K562 (cell line): ENCODE data around the gene NXF2B. TPM values are rescaled to one million over a fixed set of nuclear protein-coding genes. Genes with fewer than 3 reads are reported as not detected.
A peak's percentile ranks its signal among the peaks of the same experiment; 100 is the strongest.

Source experiments
- ATAC-seq: fragments of 200-7000 bp; cut with Tn5 transposase; 3 replicates; pipeline ENCODE4 v1.9.1; 2020; ENCODE audit warnings: moderate library complexity
- BruUV-seq: library from RNA; stranded (reverse); fragments of 400-500 nt; replicated peaks from 2 replicates; lab custom pipeline; 2021; lab: Mats Ljungman, UMichigan
- CTCF ChIA-PET: fragments of 300-600 bp; formaldehyde crosslinking; extraction: SDS; loops from one replicate; lab custom pipeline; 2021; ENCODE audit warnings: low intra/inter-chr PET ratio; lab: Yijun Ruan, JAX
- POLR2A ChIA-PET: fragments of 300-600, 350-650 bp; sonication (Branson Sonifier 250); formaldehyde crosslinking; extraction: SDS; loops from one replicate; lab custom pipeline; 2021; ENCODE audit warnings: antibody characterized with exemption, inconsistent platforms; lab: Yijun Ruan, JAX
- DNase-seq, 4 experiments: peaks; one replicate each; pipeline versions ENCODE4 v3.0.0 to v3.0.0-alpha.2; 2011 to 2018; ENCODE audit warnings: low spot score in 3 of 4, mixed read lengths in 3 of 4; ENCODE audit errors: extremely low read depth in 1 of 4
- FAIRE-seq: peaks from 2 replicates; lab custom pipeline; 2011; peaks lifted over from hg19 to GRCh38; lab: Jason Lieb, UNC
- H2AFZ ChIP-seq: 2 replicates; pipeline ENCODE4 v1.6.0; 2011; ENCODE audit warnings: low read depth, low read length, control low read depth, inconsistent platforms
- H3K27ac ChIP-seq: fragments of 200-600 bp; 3 replicates; pipeline ENCODE4 v1.8.0; 2011; ENCODE audit warnings: low read depth, mild to moderate bottlenecking, control low read depth, inconsistent platforms, low read length, moderate library complexity, mixed read lengths; ENCODE audit errors: extremely low read depth
- H3K27me3 ChIP-seq, 2 experiments: fragments of 300-600 bp in 1 of 2; 2 replicates in 1 of 2; 3 replicates in 1 of 2; pipeline versions ENCODE4 v1.6.0 to v1.8.0; 2011; ENCODE audit warnings: inconsistent platforms in 2 of 2, low read length in 2 of 2, mild to moderate bottlenecking in 1 of 2, mixed read lengths in 1 of 2, moderate library complexity in 1 of 2; ENCODE audit not compliant: control insufficient read depth in 2 of 2, insufficient read depth in 2 of 2
- H3K36me3 ChIP-seq: fragments of 300-600 bp; 3 replicates; pipeline ENCODE4 v1.8.0; 2011; ENCODE audit warnings: mild to moderate bottlenecking, low read length, inconsistent platforms; ENCODE audit not compliant: control insufficient read depth, insufficient read depth
- H3K4me1 ChIP-seq, 2 experiments: fragments of 200-600 bp in 1 of 2; replicated peaks in 1 of 2; 2 replicates in 1 of 2; 3 replicates in 1 of 2; pipeline versions ENCODE4 v1.5.1 to v1.8.0; 2011; ENCODE audit warnings: inconsistent platforms in 2 of 2, low read length in 2 of 2, mild to moderate bottlenecking in 1 of 2, mixed read lengths in 1 of 2, moderate library complexity in 1 of 2; ENCODE audit not compliant: control insufficient read depth in 2 of 2, insufficient read depth in 2 of 2
- H3K4me2 ChIP-seq: 2 replicates; pipeline ENCODE4 v1.6.1; 2011; ENCODE audit warnings: low read length, control low read depth, inconsistent platforms, mixed read lengths; ENCODE audit not compliant: insufficient read depth
- H3K4me3 ChIP-seq: fragments of 200-600 bp; sonication (generic), shearing (Covaris generic); 2 replicates; pipeline ENCODE4 v1.5.1; 2016; ENCODE audit warnings: control low read depth, inconsistent platforms
- H3K79me2 ChIP-seq: fragments of 200-600 bp; 3 replicates; pipeline ENCODE4 v1.8.0; 2011; ENCODE audit warnings: low read length, inconsistent platforms; ENCODE audit not compliant: control insufficient read depth, insufficient read depth
- H3K9ac ChIP-seq, 2 experiments: 2 replicates each; pipeline versions ENCODE4 v1.6.0 to v1.6.1; 2011; ENCODE audit warnings: low read depth in 2 of 2, low read length in 2 of 2, control low read depth in 1 of 2, inconsistent platforms in 1 of 2, mild to moderate bottlenecking in 1 of 2, mixed read lengths in 1 of 2; ENCODE audit not compliant: insufficient read depth in 1 of 2
- H3K9me1 ChIP-seq: one replicate; pipeline ENCODE4 v1.6.0; 2011; ENCODE audit warnings: inconsistent platforms, mild to moderate bottlenecking, low read length, moderate library complexity; ENCODE audit not compliant: control insufficient read depth, insufficient read depth
- H3K9me3 ChIP-seq: replicated peaks from 2 replicates; pipeline ENCODE4 v1.5.1; 2011; ENCODE audit warnings: low read depth, low read length, inconsistent platforms; ENCODE audit not compliant: control insufficient read depth, insufficient read depth
- H4K20me1 ChIP-seq: replicated peaks from 2 replicates; pipeline ENCODE4 v1.6.1; 2011; ENCODE audit warnings: low read length, inconsistent platforms, mixed read lengths; ENCODE audit not compliant: control insufficient read depth, insufficient read depth
- PPARD ChIP-seq: fragments of 250-450 bp; sonication (Bioruptor Pico); IDR thresholded peaks from 2 replicates; pipeline ENCODE4 v1.8.0; 2022; ENCODE audit warnings: inconsistent platforms, mild to moderate bottlenecking, moderate library complexity
- RAD21 ChIP-seq, 2 experiments: fragments of 250-450 bp in 1 of 2; fragments of 450-650 bp in 1 of 2; sonication (Bioruptor Pico) in 1 of 2; formaldehyde crosslinking in 1 of 2; IDR thresholded peaks in 1 of 2; conservative IDR thresholded peaks in 1 of 2; 2 replicates each; pipeline versions ENCODE4 v1.4.0 to v1.8.0; 2020 to 2022; ENCODE audit warnings: mild to moderate bottlenecking in 2 of 2, moderate library complexity in 1 of 2
- U2AF1 ChIP-seq: fragments of 200-400 bp; formaldehyde crosslinking; optimal IDR thresholded peaks from 2 replicates; pipeline ENCODE3; 2017; ENCODE audit warnings: mild to moderate bottlenecking, low read depth, low read length, moderate library complexity
- WGBS: fragments of 100-300 bp; shearing (Covaris generic); methylation state at CpG from one replicate; pipeline ENCODE4 v1.1.6; 2016; ENCODE audit warnings: low coverage, mixed read lengths; ENCODE audit not compliant: insufficient coverage; ENCODE audit errors: missing lambda C conversion rate; 5-methylcytosine and 5-hydroxymethylcytosine counted together
- in situ Hi-C: fragments of 300-500 bp; cut with MboI; formaldehyde crosslinking; loops from 4 replicates; pipeline ENCODE4 v1.15.0; 2018; ENCODE audit warnings: inconsistent platforms, mixed read lengths
- intact Hi-C: fragments of 100-400 bp; cut with micrococcal nuclease; formaldehyde crosslinking; loops from 2 replicates; pipeline ENCODE4 v1.14.2; 2022
- polyA plus RNA-seq, 8 experiments: library from polyadenylated mRNA; depleted of rRNA in 4 of 8; stranded (reverse) in 5 of 8; unstranded in 3 of 8; fragments of >200 nt; fragmentation: Nextera tagmentation in 2 of 8; fragmentation: Illumina TruSeq in 1 of 8; extraction: Ambion mirVana in 2 of 8; extraction: Trizol in 1 of 8; gene quantifications; 2 replicates each; pipeline versions ENCODE4 v1.2.1 to v1.2.3, GENCODE V29; 2011 to 2014; ENCODE audit warnings: inconsistent platforms in 1 of 8, missing spikeins in 1 of 8
- total RNA-seq, 7 experiments: library from RNA; depleted of rRNA in 6 of 7; stranded (reverse); fragments of >200 nt in 6 of 7; fragmentation: Illumina TruSeq in 2 of 7; extraction: Trizol in 2 of 7; gene quantifications; 2 replicates each; pipeline versions ENCODE4 v1.2.1 to v1.2.3, GENCODE V29; 2011 to 2021; ENCODE audit warnings: low replicate concordance in 1 of 7
- TF ChIP-seq, protein P1 (sequence below), 3 experiments: IDR thresholded peaks in 2 of 3; conservative IDR thresholded peaks in 1 of 3; 2 replicates each; pipeline ENCODE4 v1.5.1; 2011 to 2012; ENCODE audit warnings: low read length in 3 of 3, mild to moderate bottlenecking in 3 of 3, control low read depth in 2 of 3, improper control_type of control experiment in 1 of 3, inconsistent platforms in 1 of 3, low read depth in 1 of 3, mixed read lengths in 1 of 3, moderate library complexity in 1 of 3; ENCODE audit not compliant: insufficient read depth in 2 of 3

NXF2B gene
- total and polyA plus RNA-seq, 9 of the 15 experiments (the other 6 are each of a cell fraction or from before 2014, with no cell fraction given) = 0.91 to 16.1 (median 5.8) TPM

DNA sequence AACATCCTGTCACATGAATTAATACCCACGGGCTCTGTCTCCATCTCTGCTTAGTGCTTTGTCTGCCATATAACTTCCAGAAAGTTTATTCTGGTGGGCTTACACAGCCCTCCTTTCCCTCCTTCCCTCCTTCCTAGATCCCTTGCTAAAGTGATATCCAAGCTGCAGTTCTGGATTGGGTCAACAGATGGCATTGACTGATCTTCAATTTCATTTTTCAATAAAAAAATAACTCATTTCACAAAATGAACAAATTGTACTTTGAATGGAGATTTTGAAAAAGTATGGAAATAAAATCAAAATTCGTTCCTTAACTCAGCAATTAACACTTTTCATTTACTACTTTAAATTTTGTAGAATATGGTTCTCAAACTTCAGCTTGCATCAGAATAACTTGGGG lies 97.9 kb downstream of the NXF2B start:
- FAIRE-seq (no peak), ATAC-seq (no peak), DNase-seq (no peak)
- Histone ChIP-seq H3K4me2 (no peak overlapping the region), H3K9me3 (no peaks in the 10 kb centered on the region), H3K4me3 (no peak overlapping the region), H3K9me1 (no peaks in the 10 kb centered on the region), H3K4me1 (no peaks in the 10 kb centered on the region), H3K27ac (no peak overlapping the region), H4K20me1 (no peaks in the 10 kb centered on the region), H3K36me3 (no peaks in the 10 kb centered on the region), H3K79me2 (no peaks in the 10 kb centered on the region), H2AFZ (no peak overlapping the region), H3K9ac (no peak overlapping the region), H3K27me3 (no peaks in the 10 kb centered on the region)
- no peak for TF ChIP-seq U2AF1
- no peak for TF ChIP-seq PPARD
- TF ChIP-seq, protein P1, sequence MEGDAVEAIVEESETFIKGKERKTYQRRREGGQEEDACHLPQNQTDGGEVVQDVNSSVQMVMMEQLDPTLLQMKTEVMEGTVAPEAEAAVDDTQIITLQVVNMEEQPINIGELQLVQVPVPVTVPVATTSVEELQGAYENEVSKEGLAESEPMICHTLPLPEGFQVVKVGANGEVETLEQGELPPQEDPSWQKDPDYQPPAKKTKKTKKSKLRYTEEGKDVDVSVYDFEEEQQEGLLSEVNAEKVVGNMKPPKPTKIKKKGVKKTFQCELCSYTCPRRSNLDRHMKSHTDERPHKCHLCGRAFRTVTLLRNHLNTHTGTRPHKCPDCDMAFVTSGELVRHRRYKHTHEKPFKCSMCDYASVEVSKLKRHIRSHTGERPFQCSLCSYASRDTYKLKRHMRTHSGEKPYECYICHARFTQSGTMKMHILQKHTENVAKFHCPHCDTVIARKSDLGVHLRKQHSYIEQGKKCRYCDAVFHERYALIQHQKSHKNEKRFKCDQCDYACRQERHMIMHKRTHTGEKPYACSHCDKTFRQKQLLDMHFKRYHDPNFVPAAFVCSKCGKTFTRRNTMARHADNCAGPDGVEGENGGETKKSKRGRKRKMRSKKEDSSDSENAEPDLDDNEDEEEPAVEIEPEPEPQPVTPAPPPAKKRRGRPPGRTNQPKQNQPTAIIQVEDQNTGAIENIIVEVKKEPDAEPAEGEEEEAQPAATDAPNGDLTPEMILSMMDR (IDR thresholded peaks at IDR 0.05 in 2 of 3, conservative IDR thresholded peaks at IDR 0.05 in 1 of 3; ENCODE audit: insufficient read depth in 2 of 3, low read depth in 1 of 3, low read length in 3 of 3) = peak in 1 of 3 experiments; percentile 11; a peak in 1 of 6 replicates
- TF ChIP-seq RAD21 (CRISPR knock-in tag; conservative IDR thresholded peaks at IDR 0.05 in 1 of 2, IDR thresholded peaks at IDR 0.05 in 1 of 2) = 0 out of 4 replicates have a peak, but pooled peaks of 1 of the 2 experiments have one; percentile 7
- ChIA-PET POLR2A (no interaction called here), CTCF (no interaction called here)
- intact Hi-C loops = no loop called here
- no TSS peak for BruUV-seq
- in situ Hi-C loops = no loop called here
- WGBS = 0% methylated on average over 2 of the region's 2 CpGs
